ENCODE results near the gene ARRDC5. TPM values are rescaled to one million over a fixed set of nuclear protein-coding genes. Genes with fewer than 3 reads are reported as not detected.

The ARRDC5 gene
- total and polyA plus RNA-seq, 4 donors = 0.39 to 0.64 (median 0.53) TPM

GRCh38 chr19:4909156-4909896 is 6.6 kb upstream of the ARRDC5 start, which contains the start of gene UHRF1:
UHRF1 (plus strand) TSS chr19:4909501; CDS start chr19:4910886, 1,385 bp downstream.
- DNase-seq = peak; percentile 69 to 77 (median 69)
- H3K9me3 ChIP-seq (ENCODE audit: control insufficient read depth in 4 of 4, insufficient read depth in 3 of 4, low read length in 3 of 4) = no peaks in the 10 kb centered on the region
- H3K36me3 ChIP-seq (ENCODE audit: control insufficient read depth in 4 of 4, insufficient read depth in 4 of 4, low read length in 4 of 4) = no peaks in the 10 kb centered on the region
- ATAC-seq (ENCODE audit: insufficient read depth, low FRiP score) = no peak
- peak within 1 kb of the TSS in 1 of 2 donors; percentile 42 for H3K9ac ChIP-seq (ENCODE audit: insufficient read depth in 1 of 2, low read length in 2 of 2)
- 2 to 5% methylated on average over 63 to 89 of the region's 89 CpGs for WGBS, 2 donors
- no peaks in the 10 kb centered on the region for H3K27me3 ChIP-seq (ENCODE audit: control insufficient read depth in 3 of 3, insufficient read depth in 3 of 3, low read length in 2 of 3)
- H3K4me1 ChIP-seq (ENCODE audit: control insufficient read depth in 5 of 5, insufficient read depth in 5 of 5, low read length in 5 of 5) = peaks cover 0 to 20% (median 14%) of the 10 kb centered on the region in 5 donors
- TF ChIP-seq, protein P1, sequence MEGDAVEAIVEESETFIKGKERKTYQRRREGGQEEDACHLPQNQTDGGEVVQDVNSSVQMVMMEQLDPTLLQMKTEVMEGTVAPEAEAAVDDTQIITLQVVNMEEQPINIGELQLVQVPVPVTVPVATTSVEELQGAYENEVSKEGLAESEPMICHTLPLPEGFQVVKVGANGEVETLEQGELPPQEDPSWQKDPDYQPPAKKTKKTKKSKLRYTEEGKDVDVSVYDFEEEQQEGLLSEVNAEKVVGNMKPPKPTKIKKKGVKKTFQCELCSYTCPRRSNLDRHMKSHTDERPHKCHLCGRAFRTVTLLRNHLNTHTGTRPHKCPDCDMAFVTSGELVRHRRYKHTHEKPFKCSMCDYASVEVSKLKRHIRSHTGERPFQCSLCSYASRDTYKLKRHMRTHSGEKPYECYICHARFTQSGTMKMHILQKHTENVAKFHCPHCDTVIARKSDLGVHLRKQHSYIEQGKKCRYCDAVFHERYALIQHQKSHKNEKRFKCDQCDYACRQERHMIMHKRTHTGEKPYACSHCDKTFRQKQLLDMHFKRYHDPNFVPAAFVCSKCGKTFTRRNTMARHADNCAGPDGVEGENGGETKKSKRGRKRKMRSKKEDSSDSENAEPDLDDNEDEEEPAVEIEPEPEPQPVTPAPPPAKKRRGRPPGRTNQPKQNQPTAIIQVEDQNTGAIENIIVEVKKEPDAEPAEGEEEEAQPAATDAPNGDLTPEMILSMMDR (IDR thresholded peaks at IDR 0.05; ENCODE audit: control extremely low read depth, extremely low read depth) = no peak
- peak within 1 kb of the TSS; percentile 72 for H3K4me3 ChIP-seq
- no peak within 1 kb of the TSS for H3K27ac ChIP-seq (ENCODE audit: low read depth in 1 of 2, low read length in 1 of 2)

DNA sequence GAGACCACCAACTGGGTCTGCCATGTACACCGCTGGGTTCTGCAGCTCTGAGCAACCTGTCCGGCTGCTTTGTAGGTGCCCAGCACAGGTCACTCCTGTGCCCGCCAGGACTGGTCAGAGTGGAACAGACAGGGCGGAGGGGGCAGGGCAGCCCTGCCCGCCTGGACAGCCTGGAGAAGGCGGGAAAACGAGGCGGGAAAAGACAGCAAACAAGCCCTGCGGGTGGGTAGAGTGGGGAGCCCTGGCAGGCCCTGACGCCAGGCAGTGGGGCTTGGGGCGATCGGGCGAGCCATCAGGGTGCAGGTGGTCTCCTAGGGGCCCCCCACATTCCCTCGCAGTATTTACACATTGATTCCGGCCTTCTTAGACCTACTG is 6.1 kb upstream of the ARRDC5 start:
- 73 to 86% methylated on average over 14 to 15 of the region's 15 CpGs for whole genome bisulfite sequencing, 2 donors
- Histone ChIP-seq H3K4me3 (no peak overlapping the region), H3K4me1 (ENCODE audit: control insufficient read depth in 5 of 5, insufficient read depth in 5 of 5, low read length in 5 of 5) (peaks cover 0 to 20% (median 14%) of the 10 kb centered on the region in 5 donors), H3K27ac (ENCODE audit: low read depth in 1 of 2, low read length in 1 of 2) (no peak overlapping the region), H3K9me3 (ENCODE audit: control insufficient read depth in 4 of 4, insufficient read depth in 3 of 4, low read length in 3 of 4) (no peaks in the 10 kb centered on the region), H3K27me3 (ENCODE audit: control insufficient read depth in 3 of 3, insufficient read depth in 3 of 3, low read length in 2 of 3) (no peaks in the 10 kb centered on the region), H3K36me3 (ENCODE audit: control insufficient read depth in 4 of 4, insufficient read depth in 4 of 4, low read length in 4 of 4) (no peaks in the 10 kb centered on the region), H3K9ac (ENCODE audit: insufficient read depth in 1 of 2, low read length in 2 of 2) (no peak overlapping the region)
- TF ChIP-seq, protein P1 (IDR thresholded peaks at IDR 0.05; ENCODE audit: control extremely low read depth, extremely low read depth) = no peak
- DNase-seq (peak in 1 of 3 donors; percentile 9), ATAC-seq (ENCODE audit: insufficient read depth, low FRiP score) (no peak)

DNA sequence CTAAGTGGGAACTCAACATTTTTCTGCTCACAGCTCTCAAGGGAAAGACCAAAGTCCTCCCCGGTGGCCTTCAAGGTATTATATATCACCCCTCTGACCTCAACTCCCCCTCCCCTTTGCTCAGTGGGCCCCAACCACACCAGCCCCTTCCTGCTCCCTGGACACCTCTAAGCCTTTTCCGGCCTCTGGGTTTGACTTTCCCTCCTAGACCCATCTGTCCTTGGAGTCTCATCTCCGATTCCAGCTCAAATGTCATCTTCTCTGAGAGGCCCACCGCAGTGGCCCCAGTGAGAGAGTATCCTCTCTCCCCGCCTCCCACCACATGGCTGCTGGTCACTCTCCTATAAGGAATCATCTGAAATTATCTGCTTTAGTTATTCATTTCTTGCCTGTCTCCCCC is 5.7 kb upstream of the ARRDC5 start:
- TF ChIP-seq, protein P1 (IDR thresholded peaks at IDR 0.05; ENCODE audit: control extremely low read depth, extremely low read depth) = no peak
- DNase-seq (no peak), ATAC-seq (ENCODE audit: insufficient read depth, low FRiP score) (no peak)
- H3K27ac ChIP-seq (ENCODE audit: low read depth in 1 of 2, low read length in 1 of 2) = no peak overlapping the region
- peaks cover 0 to 20% (median 14%) of the 10 kb centered on the region in 5 donors for H3K4me1 ChIP-seq (ENCODE audit: control insufficient read depth in 5 of 5, insufficient read depth in 5 of 5, low read length in 5 of 5)
- H3K36me3 ChIP-seq (ENCODE audit: control insufficient read depth in 4 of 4, insufficient read depth in 4 of 4, low read length in 4 of 4) = no peaks in the 10 kb centered on the region
- no peak overlapping the region for H3K9ac ChIP-seq (ENCODE audit: insufficient read depth in 1 of 2, low read length in 2 of 2)
- H3K4me3 ChIP-seq = no peak overlapping the region
- 86 to 89% methylated on average over 5 of the region's 5 CpGs for WGBS, 2 donors
- no peaks in the 10 kb centered on the region for H3K27me3 ChIP-seq (ENCODE audit: control insufficient read depth in 3 of 3, insufficient read depth in 3 of 3, low read length in 2 of 3)
- H3K9me3 ChIP-seq (ENCODE audit: control insufficient read depth in 4 of 4, insufficient read depth in 3 of 4, low read length in 3 of 4) = no peaks in the 10 kb centered on the region
